Panc1 (cell line): Measurements from ENCODE around the gene MTREX. TPM values are rescaled to one million over a fixed set of nuclear protein-coding genes. Genes with fewer than 3 reads are reported as not detected.

Experiments
- ATAC-seq: fragments of 200-7000 bp; cut with Tn5 transposase; 2 replicates; pipeline ENCODE4 v1.9.1; 2020; ENCODE audit warnings: mild to moderate bottlenecking, moderate library complexity
- BruUV-seq: library from RNA; stranded (reverse); fragments of 400-500 nt; replicated peaks from 2 replicates; lab custom pipeline; 2021; lab: Mats Ljungman, UMichigan
- CTCF ChIA-PET: fragments of 300-600 bp; sonication (Branson Sonifier 250); formaldehyde crosslinking; loops from one replicate; lab custom pipeline; 2022; ENCODE audit warnings: antibody characterized with exemption; lab: Charles Lee
- POLR2A ChIA-PET: fragments of 300-600 bp; sonication (Branson Sonifier 250); formaldehyde crosslinking; loops from one replicate; lab custom pipeline; 2022; ENCODE audit warnings: antibody characterized with exemption; lab: Charles Lee
- DNase-seq: peaks from one replicate; pipeline ENCODE4 v3.0.0-alpha.2; 2010; ENCODE audit warnings: low read depth, low spot score
- H3K27ac ChIP-seq: 2 replicates; pipeline ENCODE4 v1.5.1; 2011; ENCODE audit warnings: mild to moderate bottlenecking, low read length, inconsistent platforms
- H3K27me3 ChIP-seq: fragments of 200-500 bp; sonication (Bioruptor generic); 2 replicates; pipeline ENCODE4 v1.6.0; 2014; ENCODE audit warnings: low read length, inconsistent platforms; ENCODE audit not compliant: control insufficient read depth, insufficient read depth
- H3K36me3 ChIP-seq: fragments of 200-500 bp; sonication (Bioruptor generic); 2 replicates; pipeline ENCODE4 v1.5.1; 2014; ENCODE audit warnings: inconsistent platforms, mild to moderate bottlenecking, low read length, moderate library complexity; ENCODE audit not compliant: control insufficient read depth, insufficient read depth
- H3K4me1 ChIP-seq: 2 replicates; pipeline ENCODE4 v1.5.1; 2011; ENCODE audit warnings: inconsistent platforms, mild to moderate bottlenecking, low read length, moderate library complexity; ENCODE audit not compliant: control insufficient read depth, insufficient read depth
- H3K4me3 ChIP-seq, 2 experiments: 2 replicates each; pipeline ENCODE4 v1.5.1; 2011 to 2012; ENCODE audit warnings: low read depth in 2 of 2, low read length in 2 of 2, mild to moderate bottlenecking in 2 of 2, inconsistent platforms in 1 of 2, moderate library complexity in 1 of 2
- H3K9me3 ChIP-seq: fragments of 200-500 bp; sonication (Bioruptor generic); 2 replicates; pipeline ENCODE4 v1.5.1; 2014; ENCODE audit warnings: low read depth, mild to moderate bottlenecking, inconsistent platforms, low read length, moderate library complexity; ENCODE audit not compliant: control insufficient read depth, insufficient read depth
- POLR2AphosphoS5 ChIP-seq: IDR thresholded peaks from 2 replicates; pipeline ENCODE4 v1.6.1; 2012; ENCODE audit warnings: mild to moderate bottlenecking, low read depth, low read length, moderate library complexity
- SIN3A ChIP-seq: IDR thresholded peaks from 2 replicates; pipeline ENCODE4 v1.6.1; 2012; ENCODE audit warnings: low read depth, mild to moderate bottlenecking, low read length, moderate library complexity, borderline replicate concordance; ENCODE audit not compliant: insufficient read depth
- TCF7L2 ChIP-seq: IDR thresholded peaks from 2 replicates; pipeline ENCODE4 v1.6.1; 2011; ENCODE audit warnings: mild to moderate bottlenecking, low read depth, low read length, inconsistent platforms
- in situ Hi-C: cut with HindIII; loops from 2 replicates; pipeline ENCODE4 v1.10.0; 2016; ENCODE audit warnings: low sequenced_read_pairs, low pct_unique_long_range_greater_than_20kb
- intact Hi-C: fragments of 100-400 bp; cut with micrococcal nuclease; formaldehyde crosslinking; loops from one replicate; pipeline ENCODE4 v1.10.0; 2022; ENCODE audit not compliant: unreplicated experiment
- total RNA-seq: library from RNA; stranded (reverse); gene quantifications from one replicate; pipeline ENCODE4 v1.2.1, GENCODE V29; 2021; ENCODE audit not compliant: unreplicated experiment
- TF ChIP-seq, protein P1 (sequence below): fragments of 450-650 bp; IDR thresholded peaks from 2 replicates; pipeline ENCODE4 v1.5.1; 2017; ENCODE audit warnings: mild to moderate bottlenecking
- TF ChIP-seq, protein P2 (sequence below), 2 experiments: IDR thresholded peaks; 2 replicates each; pipeline ENCODE4 v1.6.1; 2011 to 2012; ENCODE audit warnings: low read depth in 2 of 2, control low read depth in 1 of 2, low read length in 1 of 2, mild to moderate bottlenecking in 1 of 2, moderate library complexity in 1 of 2; ENCODE audit not compliant: insufficient read depth in 1 of 2

Gene MTREX
- total RNA-seq, 1 experiment from 2014 or later: 97.0 TPM

DNA sequence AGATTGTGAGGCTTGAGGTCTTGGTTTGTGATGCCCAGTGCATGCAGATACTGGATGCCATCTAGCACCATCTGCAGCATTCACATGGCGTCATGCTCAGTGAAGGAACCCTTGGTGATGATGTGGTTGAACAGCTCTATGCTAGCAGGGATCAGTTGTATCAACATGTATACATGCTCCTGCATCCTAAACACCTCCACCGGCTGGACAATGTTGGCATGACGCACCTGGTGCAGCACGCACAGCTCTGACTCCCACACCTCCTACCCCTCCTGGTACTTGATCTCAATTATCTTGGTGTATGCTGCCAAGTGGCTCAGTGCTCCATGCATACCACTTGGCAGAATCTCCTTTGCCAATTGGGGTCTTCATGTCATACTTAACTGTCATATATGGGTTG is 49.1 kb downstream of the MTREX start:
- DNase-seq (no peak), ATAC-seq (peak; percentile 70)
- POLR2A ChIA-PET: no interaction called here
- no peak overlapping the region for H3K27ac ChIP-seq
- CTCF ChIA-PET: no interaction called here
- no peak overlapping the region for H3K4me3 ChIP-seq
- in situ Hi-C loops (no loop called here), intact Hi-C loops (no loop called here)
- no peaks in the 10 kb centered on the region for H3K27me3 ChIP-seq
- peaks cover 21% of the 10 kb centered on the region for H3K36me3 ChIP-seq
- H3K4me1 ChIP-seq: no peaks in the 10 kb centered on the region
- no TSS peak for BruUV-seq
- no peak for TF ChIP-seq SIN3A
- no peak for TF ChIP-seq TCF7L2
- TF ChIP-seq, protein P1, sequence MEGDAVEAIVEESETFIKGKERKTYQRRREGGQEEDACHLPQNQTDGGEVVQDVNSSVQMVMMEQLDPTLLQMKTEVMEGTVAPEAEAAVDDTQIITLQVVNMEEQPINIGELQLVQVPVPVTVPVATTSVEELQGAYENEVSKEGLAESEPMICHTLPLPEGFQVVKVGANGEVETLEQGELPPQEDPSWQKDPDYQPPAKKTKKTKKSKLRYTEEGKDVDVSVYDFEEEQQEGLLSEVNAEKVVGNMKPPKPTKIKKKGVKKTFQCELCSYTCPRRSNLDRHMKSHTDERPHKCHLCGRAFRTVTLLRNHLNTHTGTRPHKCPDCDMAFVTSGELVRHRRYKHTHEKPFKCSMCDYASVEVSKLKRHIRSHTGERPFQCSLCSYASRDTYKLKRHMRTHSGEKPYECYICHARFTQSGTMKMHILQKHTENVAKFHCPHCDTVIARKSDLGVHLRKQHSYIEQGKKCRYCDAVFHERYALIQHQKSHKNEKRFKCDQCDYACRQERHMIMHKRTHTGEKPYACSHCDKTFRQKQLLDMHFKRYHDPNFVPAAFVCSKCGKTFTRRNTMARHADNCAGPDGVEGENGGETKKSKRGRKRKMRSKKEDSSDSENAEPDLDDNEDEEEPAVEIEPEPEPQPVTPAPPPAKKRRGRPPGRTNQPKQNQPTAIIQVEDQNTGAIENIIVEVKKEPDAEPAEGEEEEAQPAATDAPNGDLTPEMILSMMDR: no peak
- TF ChIP-seq, protein P2, sequence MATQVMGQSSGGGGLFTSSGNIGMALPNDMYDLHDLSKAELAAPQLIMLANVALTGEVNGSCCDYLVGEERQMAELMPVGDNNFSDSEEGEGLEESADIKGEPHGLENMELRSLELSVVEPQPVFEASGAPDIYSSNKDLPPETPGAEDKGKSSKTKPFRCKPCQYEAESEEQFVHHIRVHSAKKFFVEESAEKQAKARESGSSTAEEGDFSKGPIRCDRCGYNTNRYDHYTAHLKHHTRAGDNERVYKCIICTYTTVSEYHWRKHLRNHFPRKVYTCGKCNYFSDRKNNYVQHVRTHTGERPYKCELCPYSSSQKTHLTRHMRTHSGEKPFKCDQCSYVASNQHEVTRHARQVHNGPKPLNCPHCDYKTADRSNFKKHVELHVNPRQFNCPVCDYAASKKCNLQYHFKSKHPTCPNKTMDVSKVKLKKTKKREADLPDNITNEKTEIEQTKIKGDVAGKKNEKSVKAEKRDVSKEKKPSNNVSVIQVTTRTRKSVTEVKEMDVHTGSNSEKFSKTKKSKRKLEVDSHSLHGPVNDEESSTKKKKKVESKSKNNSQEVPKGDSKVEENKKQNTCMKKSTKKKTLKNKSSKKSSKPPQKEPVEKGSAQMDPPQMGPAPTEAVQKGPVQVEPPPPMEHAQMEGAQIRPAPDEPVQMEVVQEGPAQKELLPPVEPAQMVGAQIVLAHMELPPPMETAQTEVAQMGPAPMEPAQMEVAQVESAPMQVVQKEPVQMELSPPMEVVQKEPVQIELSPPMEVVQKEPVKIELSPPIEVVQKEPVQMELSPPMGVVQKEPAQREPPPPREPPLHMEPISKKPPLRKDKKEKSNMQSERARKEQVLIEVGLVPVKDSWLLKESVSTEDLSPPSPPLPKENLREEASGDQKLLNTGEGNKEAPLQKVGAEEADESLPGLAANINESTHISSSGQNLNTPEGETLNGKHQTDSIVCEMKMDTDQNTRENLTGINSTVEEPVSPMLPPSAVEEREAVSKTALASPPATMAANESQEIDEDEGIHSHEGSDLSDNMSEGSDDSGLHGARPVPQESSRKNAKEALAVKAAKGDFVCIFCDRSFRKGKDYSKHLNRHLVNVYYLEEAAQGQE (IDR thresholded peaks at IDR 0.05; ENCODE audit: insufficient read depth in 1 of 2, low read depth in 2 of 2, low read length in 1 of 2): no peak
- no peaks in the 10 kb centered on the region for H3K9me3 ChIP-seq

DNA sequence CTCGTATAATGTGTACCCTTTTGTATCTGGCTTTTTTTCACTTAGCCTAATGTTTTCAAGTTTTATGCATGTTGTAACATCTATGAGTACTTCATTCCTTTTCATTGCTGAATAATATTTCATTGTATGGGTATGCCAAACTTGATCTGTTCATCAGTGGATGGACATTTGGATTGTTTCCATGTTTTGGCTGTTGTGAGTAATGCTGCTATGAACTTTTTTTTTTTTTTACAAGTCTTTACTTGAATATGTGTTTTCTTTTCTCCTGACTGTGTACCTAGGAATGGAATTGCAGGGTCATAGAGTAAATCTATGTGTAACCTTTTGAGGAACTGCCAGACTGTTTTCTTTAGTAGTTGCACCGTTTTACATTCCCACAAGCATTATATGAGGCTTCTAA is 52.4 kb downstream of the MTREX start:
- ATAC-seq: no peak
- TSS peak; percentile 5 for BruUV-seq
- no peak for DNase-seq
- Histone ChIP-seq H3K9me3 (no peaks in the 10 kb centered on the region), H3K27ac (no peak overlapping the region), H3K36me3 (peaks cover 3% of the 10 kb centered on the region; the same call in 1 of the 2 replicates), H3K27me3 (no peaks in the 10 kb centered on the region), H3K4me3 (no peak overlapping the region), H3K4me1 (no peaks in the 10 kb centered on the region)
- ChIA-PET POLR2A (no interaction called here), CTCF (no interaction called here)
- intact Hi-C loops (no loop called here), in situ Hi-C loops (no loop called here)
- TF ChIP-seq SIN3A: no peak

DNA sequence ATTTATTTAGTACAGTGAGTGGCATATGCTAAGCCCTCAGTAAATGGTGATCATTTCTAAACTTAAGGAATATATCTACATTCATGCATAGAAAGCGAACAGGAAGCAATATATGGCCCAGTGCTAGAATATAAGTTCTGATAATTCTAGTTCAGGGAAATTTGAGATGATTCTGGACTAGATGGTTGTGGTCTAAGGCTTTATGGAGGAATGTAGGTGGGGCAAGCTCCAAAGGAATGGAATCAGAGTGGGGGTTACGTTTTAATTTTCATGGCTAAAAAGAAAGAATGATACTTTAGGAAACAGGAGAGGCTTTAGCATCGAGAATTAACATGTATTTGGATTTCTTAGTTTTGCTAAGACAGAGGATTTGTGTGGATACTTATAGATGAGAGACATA is 56.1 kb downstream of the MTREX start:
- Histone ChIP-seq H3K27ac (no peak overlapping the region), H3K9me3 (no peaks in the 10 kb centered on the region), H3K36me3 (peaks cover 3% of the 10 kb centered on the region; the same call in 1 of the 2 replicates), H3K4me3 (no peak overlapping the region), H3K4me1 (no peaks in the 10 kb centered on the region), H3K27me3 (no peaks in the 10 kb centered on the region)
- ChIA-PET POLR2A (interaction anchor here (0.5 kb wide), 1 partner anchor 226 kb away, joined by 6 read pairs; no protein-coding TSS in a partner anchor), CTCF (interaction anchor here (0.5 kb wide), 1 partner anchor 619 kb away, joined by 3 read pairs; no protein-coding TSS in a partner anchor)
- DNase-seq (no peak), ATAC-seq (no peak)
- intact Hi-C loops: no loop called here
- in situ Hi-C loops: no loop called here
- BruUV-seq: no TSS peak
- TF ChIP-seq POLR2AphosphoS5 (no peak), TCF7L2 (no peak), SIN3A (no peak)
- TF ChIP-seq, protein P2 (IDR thresholded peaks at IDR 0.05; ENCODE audit: insufficient read depth in 1 of 2, low read depth in 2 of 2, low read length in 1 of 2): no peak
- TF ChIP-seq, protein P1: no peak
